Trophoblast cell (in vitro differentiated cells and primary cell): ENCODE measurements around the gene CLEC16A.

Experiments used
- DNase-seq, 2 donors: peaks; one replicate each; pipeline ENCODE4 v3.0.0-alpha.2; 2016
- H2AFZ ChIP-seq: 2 replicates; pipeline ENCODE4 v1.6.1; 2013; ENCODE audit warnings: low read length, moderate library complexity, mild to moderate bottlenecking; ENCODE audit not compliant: insufficient read depth, poor library complexity
- H2AK5ac ChIP-seq: 2 replicates; pipeline ENCODE4 v1.6.1; 2013; ENCODE audit warnings: mild to moderate bottlenecking, low read length
- H2BK120ac ChIP-seq: 2 replicates; pipeline ENCODE4 v1.6.1; 2013; ENCODE audit warnings: low read length, mild to moderate bottlenecking, moderate library complexity; ENCODE audit not compliant: insufficient read depth, poor library complexity
- H2BK12ac ChIP-seq: 2 replicates; pipeline ENCODE4 v1.6.1; 2013; ENCODE audit warnings: mild to moderate bottlenecking, low read length, moderate library complexity
- H2BK5ac ChIP-seq: 2 replicates; pipeline ENCODE4 v1.6.1; 2013; ENCODE audit warnings: low read length, low read depth, moderate library complexity, mild to moderate bottlenecking; ENCODE audit not compliant: poor library complexity
- H3K14ac ChIP-seq: 2 replicates; pipeline ENCODE4 v1.6.1; 2013; ENCODE audit warnings: mild to moderate bottlenecking, low read length
- H3K18ac ChIP-seq: 2 replicates; pipeline ENCODE4 v1.6.1; 2013; ENCODE audit warnings: mild to moderate bottlenecking, low read length
- H3K23ac ChIP-seq: 2 replicates; pipeline ENCODE4 v1.6.1; 2013; ENCODE audit warnings: low read length
- H3K27ac ChIP-seq: 2 replicates; pipeline ENCODE4 v1.5.1; 2013; ENCODE audit warnings: low read depth, mild to moderate bottlenecking, inconsistent platforms, low read length, moderate library complexity
- H3K27me3 ChIP-seq: 2 replicates; pipeline ENCODE4 v1.6.1; 2013; ENCODE audit warnings: inconsistent platforms, mild to moderate bottlenecking, low read length, moderate library complexity; ENCODE audit not compliant: insufficient read depth
- H3K36me3 ChIP-seq, 2 experiments: 1 replicate in 1 of 2; 2 replicates in 1 of 2; pipeline ENCODE4 v1.6.1; 2013; ENCODE audit warnings: low read length in 2 of 2, mild to moderate bottlenecking in 2 of 2, moderate library complexity in 1 of 2; ENCODE audit not compliant: insufficient read depth in 2 of 2, control insufficient read depth in 1 of 2
- H3K4ac ChIP-seq: 2 replicates; pipeline ENCODE4 v1.6.1; 2013; ENCODE audit warnings: low read depth, mild to moderate bottlenecking, low read length, moderate library complexity
- H3K4me1 ChIP-seq, 2 experiments: 1 replicate in 1 of 2; 2 replicates in 1 of 2; pipeline ENCODE4 v1.6.1; 2013; ENCODE audit warnings: low read length in 2 of 2, mild to moderate bottlenecking in 2 of 2, moderate library complexity in 1 of 2; ENCODE audit not compliant: insufficient read depth in 2 of 2, control insufficient read depth in 1 of 2
- H3K4me2 ChIP-seq: 2 replicates; pipeline ENCODE4 v1.6.1; 2013; ENCODE audit warnings: inconsistent platforms, mild to moderate bottlenecking, low read length, moderate library complexity
- H3K4me3 ChIP-seq: 2 replicates; pipeline ENCODE4 v1.5.1; 2013; ENCODE audit warnings: mild to moderate bottlenecking, low read depth, low read length, inconsistent platforms
- H3K79me1 ChIP-seq: one replicate; pipeline ENCODE4 v1.6.1; 2013; ENCODE audit warnings: low read length
- H3K79me2 ChIP-seq: 2 replicates; pipeline ENCODE4 v1.6.1; 2013; ENCODE audit warnings: low read length, mild to moderate bottlenecking; ENCODE audit not compliant: control insufficient read depth, insufficient read depth, poor library complexity
- H3K9ac ChIP-seq: 2 replicates; pipeline ENCODE4 v1.6.1; 2013; ENCODE audit warnings: mild to moderate bottlenecking, low read length
- H3K9me3 ChIP-seq: 2 replicates; pipeline ENCODE4 v1.6.1; 2013; ENCODE audit warnings: low read depth, mild to moderate bottlenecking, control low read depth, inconsistent platforms, low read length; ENCODE audit not compliant: insufficient read depth
- H4K12ac ChIP-seq: 2 replicates; pipeline ENCODE4 v1.6.1; 2013; ENCODE audit warnings: low read depth, mild to moderate bottlenecking, low read length, moderate library complexity
- H4K8ac ChIP-seq: 2 replicates; pipeline ENCODE4 v1.6.1; 2013; ENCODE audit warnings: low read depth, mild to moderate bottlenecking, low read length, moderate library complexity
- H4K91ac ChIP-seq: one replicate; pipeline ENCODE4 v1.6.1; 2013; ENCODE audit warnings: low read depth, mild to moderate bottlenecking, low read length, moderate library complexity
- WGBS: extraction: QIAGEN DNeasy Blood & Tissue Kit; methylation state at CpG from one replicate; pipeline ENCODE4 v1.1.7; 2013; ENCODE audit warnings: missing lambda C conversion rate; ENCODE audit not compliant: insufficient read length, insufficient coverage; ENCODE audit errors: extremely low coverage; 5-methylcytosine and 5-hydroxymethylcytosine counted together

CLEC16A gene

GRCh38 chr16:11015076-11015475, 70.7 kb downstream of the CLEC16A start:
- Histone ChIP-seq H4K12ac (no peak overlapping the region), H4K91ac (no peak overlapping the region), H4K8ac (no peak overlapping the region), H3K14ac (no peak overlapping the region), H3K4me3 (no peak overlapping the region), H2BK120ac (no peak overlapping the region), H3K27ac (no peak overlapping the region), H3K36me3 (peaks cover 5 to 6% of the 10 kb centered on the region in 2 experiments), H2AK5ac (no peak overlapping the region), H3K4me2 (no peak overlapping the region), H2BK5ac (no peak overlapping the region), H2BK12ac (no peak overlapping the region), H3K79me2 (no peaks in the 10 kb centered on the region), H3K4ac (no peak overlapping the region), H3K23ac (no peak overlapping the region), H3K18ac (no peak overlapping the region), H3K79me1 (no peaks in the 10 kb centered on the region), H2AFZ (no peak overlapping the region), H3K9me3 (no peaks in the 10 kb centered on the region), H3K27me3 (no peaks in the 10 kb centered on the region), H3K4me1 (peaks cover 0 to 2% of the 10 kb centered on the region in 2 experiments), H3K9ac (no peak overlapping the region)
- WGBS = no CpG with 5 or more reads among the region's 6 CpGs
- DNase-seq = no peak

GRCh38 chr16:11015607-11016006, 71.2 kb downstream of the CLEC16A start:
- H3K4me1 ChIP-seq = peaks cover 0 to 2% of the 10 kb centered on the region in 2 experiments
- WGBS = no CpG with 5 or more reads among the region's 5 CpGs
- H3K23ac ChIP-seq = no peak overlapping the region
- no peak overlapping the region for H3K4me3 ChIP-seq
- H3K79me2 ChIP-seq = no peaks in the 10 kb centered on the region
- H2BK12ac ChIP-seq = peak overlapping the region; percentile 16
- H2AK5ac ChIP-seq = no peak overlapping the region
- no peak for DNase-seq
- no peak overlapping the region for H4K91ac ChIP-seq
- no peaks in the 10 kb centered on the region for H3K79me1 ChIP-seq
- H3K9me3 ChIP-seq = no peaks in the 10 kb centered on the region
- no peak overlapping the region for H3K27ac ChIP-seq
- no peak overlapping the region for H2BK120ac ChIP-seq
- no peak overlapping the region for H2BK5ac ChIP-seq
- no peak overlapping the region for H4K12ac ChIP-seq
- H4K8ac ChIP-seq = no peak overlapping the region
- no peak overlapping the region for H3K9ac ChIP-seq
- no peak overlapping the region for H3K18ac ChIP-seq
- peak overlapping the region; percentile 25 for H2AFZ ChIP-seq
- no peak overlapping the region for H3K4ac ChIP-seq
- no peaks in the 10 kb centered on the region for H3K27me3 ChIP-seq
- no peak overlapping the region for H3K4me2 ChIP-seq
- peaks cover 9 to 10% of the 10 kb centered on the region in 2 experiments for H3K36me3 ChIP-seq
- H3K14ac ChIP-seq = no peak overlapping the region

- Histone ChIP-seq H3K36me3 (peaks cover 12 to 13% of the 10 kb centered on the region in 2 experiments), H2BK5ac (no peak overlapping the region), H3K4me2 (no peak overlapping the region), H4K12ac (no peak overlapping the region), H3K4ac (no peak overlapping the region), H3K79me1 (no peaks in the 10 kb centered on the region), H3K79me2 (no peaks in the 10 kb centered on the region), H3K4me1 (peaks cover 0 to 2% of the 10 kb centered on the region in 2 experiments), H2BK12ac (no peak overlapping the region), H3K14ac (no peak overlapping the region), H3K9ac (no peak overlapping the region), H3K4me3 (no peak overlapping the region), H2BK120ac (no peak overlapping the region), H3K18ac (no peak overlapping the region), H3K23ac (no peak overlapping the region), H3K27me3 (no peaks in the 10 kb centered on the region), H2AFZ (no peak overlapping the region), H4K8ac (no peak overlapping the region), H3K9me3 (no peaks in the 10 kb centered on the region), H3K27ac (no peak overlapping the region), H4K91ac (no peak overlapping the region), H2AK5ac (no peak overlapping the region)
- no CpG with 5 or more reads among the region's 3 CpGs for WGBS
- DNase-seq = no peak
Measured at GRCh38 chr16:11016524-11016988, 72.2 kb downstream of the CLEC16A start.

- Histone ChIP-seq H4K12ac (no peak overlapping the region), H3K18ac (no peak overlapping the region), H3K4ac (no peak overlapping the region), H2AK5ac (no peak overlapping the region), H2BK5ac (no peak overlapping the region), H3K27me3 (no peaks in the 10 kb centered on the region), H3K9me3 (no peaks in the 10 kb centered on the region), H3K36me3 (peaks cover 12 to 13% of the 10 kb centered on the region in 2 experiments), H4K91ac (no peak overlapping the region), H4K8ac (no peak overlapping the region), H3K9ac (no peak overlapping the region), H2AFZ (no peak overlapping the region), H3K4me1 (peaks cover 0 to 2% of the 10 kb centered on the region in 2 experiments), H3K27ac (no peak overlapping the region), H3K79me1 (no peaks in the 10 kb centered on the region), H3K79me2 (no peaks in the 10 kb centered on the region), H3K23ac (no peak overlapping the region), H2BK120ac (no peak overlapping the region), H3K4me2 (no peak overlapping the region), H2BK12ac (no peak overlapping the region), H3K4me3 (no peak overlapping the region), H3K14ac (no peak overlapping the region)
- no CpG with 5 or more reads among the region's 9 CpGs for WGBS
- DNase-seq = no peak
Measured at GRCh38 chr16:11016993-11017392, 72.6 kb downstream of the CLEC16A start.
